ENCODE data around the gene LHFPL3.
"Not testable (repeated sequence)": the region's sequence is repeated elsewhere in the genome, so short reads cannot be mapped to it uniquely, and the experiment has no call there.

Gene LHFPL3

GRCh38 chr7:104906556-104906955, 578.2 kb downstream of the LHFPL3 start:
- DNase-seq: no peak

GRCh38 chr7:104908636-104909035, 580.2 kb downstream of the LHFPL3 start:
- no peak for DNase-seq

- no peak for DNase-seq
Observed at GRCh38 chr7:104909096-104909495, 580.7 kb downstream of the LHFPL3 start.

DNA sequence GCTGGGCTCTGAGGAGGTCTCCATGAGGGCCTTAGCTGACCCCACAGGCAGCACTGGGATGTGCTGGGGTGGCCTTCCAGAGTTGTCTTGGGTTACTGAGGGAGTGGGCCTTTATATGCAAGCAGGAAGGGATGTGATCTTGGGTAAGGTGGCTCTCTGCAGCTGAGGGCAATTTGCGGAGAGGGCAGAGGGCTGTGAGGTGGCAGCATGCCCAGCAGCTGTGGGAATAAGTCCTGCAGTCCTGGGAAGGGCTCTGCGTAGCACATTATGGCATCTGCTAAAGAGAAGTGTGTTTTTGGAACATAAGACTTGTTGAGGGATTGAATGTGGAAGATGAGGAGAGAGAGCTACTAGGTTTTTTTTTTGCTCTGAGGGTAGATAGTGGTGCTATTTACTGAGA, 586.0 kb downstream of the LHFPL3 start:
- peak; percentile 54 for DNase-seq

GRCh38 chr7:104921596-104921995, 593.2 kb downstream of the LHFPL3 start:
- DNase-seq: no peak

DNA sequence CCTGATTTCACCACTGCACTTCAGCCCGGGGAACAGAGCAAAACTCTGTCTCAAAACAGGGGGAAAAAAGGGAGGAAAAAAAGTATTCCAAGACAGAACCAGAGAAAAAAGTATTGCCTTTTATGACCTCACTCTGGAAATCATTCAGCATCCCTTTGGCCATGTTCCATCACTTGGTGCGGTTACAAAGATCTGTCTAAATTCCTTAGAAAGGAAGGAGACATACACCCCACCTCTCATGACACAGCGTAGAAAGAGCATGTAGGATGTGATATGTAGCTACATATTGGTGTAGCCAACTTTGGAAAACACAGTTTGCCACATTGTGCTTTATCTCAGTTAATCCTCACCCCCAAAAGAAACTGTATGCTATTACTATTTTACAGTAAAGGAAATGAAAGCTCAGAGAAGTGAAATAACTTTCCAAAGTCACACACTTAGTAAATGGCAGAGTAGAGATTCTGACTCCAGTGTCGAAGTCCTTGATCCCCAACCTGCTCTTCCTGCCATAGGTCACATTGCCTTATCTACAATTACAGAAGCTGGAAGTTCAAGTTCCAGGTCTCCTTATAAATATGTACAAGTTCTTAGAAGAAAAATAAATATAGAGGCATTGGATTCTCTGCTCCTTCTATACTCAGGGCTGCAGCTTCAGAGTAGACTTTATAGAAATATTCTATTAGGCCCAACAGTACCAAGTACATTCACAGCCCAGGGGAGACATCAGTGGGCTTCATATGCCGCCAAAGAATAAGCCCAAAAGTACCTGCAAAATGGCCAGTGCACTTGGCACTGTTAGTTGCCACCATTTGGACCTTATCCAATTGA, 594.0 kb downstream of the LHFPL3 start:
- no peak for DNase-seq

DNA sequence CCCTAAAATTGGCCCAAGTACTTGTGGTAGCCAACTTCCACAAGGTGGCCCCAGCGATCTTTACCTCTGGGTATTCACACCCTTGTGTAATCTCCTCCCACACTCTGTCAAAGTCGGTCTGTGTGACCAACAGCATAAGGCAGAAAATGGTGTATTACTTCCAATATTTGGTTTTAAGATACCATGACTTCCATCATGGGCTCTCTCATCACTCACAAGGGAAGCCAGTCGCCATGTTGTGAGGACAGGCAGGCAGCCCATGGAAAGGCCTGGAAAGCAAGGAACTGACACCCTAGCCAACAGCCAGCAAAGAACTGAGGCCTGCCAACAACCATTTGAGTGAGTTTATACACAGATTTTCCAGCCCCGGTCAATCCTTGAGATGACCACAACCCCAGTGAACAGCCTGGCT, 594.6 kb downstream of the LHFPL3 start:
- DNase-seq: peak; percentile 55

DNA sequence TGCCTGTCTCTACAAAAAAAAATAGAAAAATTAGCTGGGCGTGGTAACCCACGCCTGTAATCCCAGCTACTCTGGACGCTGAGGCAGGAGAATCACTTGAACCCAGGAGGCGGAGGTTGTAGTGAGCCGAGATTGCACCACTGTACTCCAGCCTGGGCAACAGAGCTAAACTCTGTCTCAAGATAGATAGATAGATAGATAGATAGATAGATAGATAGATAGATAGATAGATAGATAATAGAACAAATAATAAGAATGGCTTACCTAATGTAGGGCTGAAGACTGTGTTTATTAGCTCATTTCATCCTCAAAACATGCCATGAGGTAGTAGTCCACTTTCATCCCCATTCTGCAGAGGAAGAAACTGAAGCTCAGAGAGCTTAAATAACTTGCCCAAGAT, 597.8 kb downstream of the LHFPL3 start:
- DNase-seq: not testable (repeated sequence)

DNA sequence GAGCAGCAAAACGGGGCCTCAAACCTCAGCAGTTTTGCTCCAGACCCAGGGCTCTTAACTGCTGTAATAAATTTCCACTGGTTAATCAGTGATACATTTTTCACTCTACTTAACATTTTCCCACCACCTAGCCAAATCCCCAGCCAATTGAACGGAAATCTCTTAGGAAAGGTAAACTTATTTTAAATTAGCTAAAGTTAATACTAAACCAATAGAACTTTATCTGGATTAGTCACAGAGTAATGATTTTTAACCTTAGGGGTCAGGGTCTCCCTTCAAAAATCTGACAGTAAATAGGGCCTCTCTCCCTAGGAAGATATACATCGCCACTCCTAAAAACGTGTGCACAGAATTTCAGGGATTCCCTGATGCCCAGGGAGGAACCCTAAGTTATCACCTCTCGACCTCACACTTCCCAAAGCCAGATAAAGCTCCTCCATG, 598.2 kb downstream of the LHFPL3 start:
- no peak for DNase-seq

DNA sequence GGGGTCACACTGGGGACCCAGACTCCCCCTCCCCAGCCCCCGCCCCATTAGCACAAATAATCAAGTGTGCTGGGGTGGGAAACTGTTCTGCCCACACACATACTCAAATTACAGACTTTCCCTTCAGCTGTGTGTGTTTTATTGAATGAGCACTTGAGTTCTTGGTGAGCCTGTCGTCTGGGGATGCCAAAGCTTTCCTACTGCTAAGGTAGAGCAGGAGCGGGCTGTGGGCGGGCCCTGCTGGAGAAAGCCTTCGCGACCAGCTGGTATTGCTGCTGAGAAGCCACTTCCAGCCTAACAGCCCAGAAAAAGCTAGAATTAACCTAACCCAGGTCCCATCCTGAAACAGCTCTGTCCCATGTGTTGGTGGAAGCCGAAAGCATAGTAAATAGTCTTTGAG, 598.7 kb downstream of the LHFPL3 start:
- no peak for DNase-seq

DNA sequence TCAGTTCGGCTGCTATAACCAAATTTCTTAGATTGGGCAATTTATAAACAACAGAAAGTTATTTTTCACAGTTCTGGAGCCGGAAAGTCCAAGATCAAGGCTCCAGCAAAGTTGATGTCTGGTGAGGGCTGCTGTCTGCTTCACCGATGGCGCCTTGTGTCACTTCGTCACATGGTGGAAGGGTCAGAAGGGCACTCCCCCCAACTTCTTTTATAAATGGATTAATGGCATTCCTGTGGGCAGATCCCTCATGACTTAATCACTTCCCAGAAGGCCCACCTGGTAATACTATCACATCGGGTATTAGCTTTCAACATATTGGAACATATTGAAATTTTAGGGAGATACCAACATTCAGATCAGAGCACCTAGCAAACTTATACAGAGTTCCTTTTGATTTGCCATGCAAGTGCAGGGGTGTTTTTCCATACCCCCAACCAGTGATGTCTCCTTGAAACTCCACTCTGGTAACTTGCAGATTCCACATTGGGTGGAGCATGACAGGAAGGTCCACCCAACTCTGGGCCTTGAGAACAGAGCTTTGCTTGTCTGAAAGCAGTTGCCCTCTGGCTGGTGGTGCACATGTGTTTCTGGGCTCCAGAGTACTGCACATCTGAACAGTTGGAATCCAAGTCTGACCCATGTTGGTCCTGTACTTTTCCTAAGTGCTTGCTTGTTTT, 600.5 kb downstream of the LHFPL3 start:
- DNase-seq: no peak

GRCh38 chr7:104929921-104930320, 601.5 kb downstream of the LHFPL3 start:
- no peak for DNase-seq

- DNase-seq: no peak
Observed at GRCh38 chr7:104931181-104931781, 602.9 kb downstream of the LHFPL3 start.

DNA sequence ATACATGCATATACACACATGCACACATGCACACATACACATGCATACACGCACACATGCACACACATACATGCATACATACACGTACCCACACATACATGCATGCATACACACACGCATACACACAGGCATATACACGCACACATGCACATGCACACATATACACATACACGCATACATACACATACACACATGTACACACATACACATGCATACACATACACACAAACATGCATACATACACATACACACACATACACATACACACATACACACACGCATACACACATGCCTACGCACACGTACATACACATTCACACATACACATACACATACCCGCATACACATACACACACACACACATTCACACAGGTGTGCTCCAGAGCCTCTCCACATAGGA, 604.6 kb downstream of the LHFPL3 start:
- DNase-seq: no peak

DNA sequence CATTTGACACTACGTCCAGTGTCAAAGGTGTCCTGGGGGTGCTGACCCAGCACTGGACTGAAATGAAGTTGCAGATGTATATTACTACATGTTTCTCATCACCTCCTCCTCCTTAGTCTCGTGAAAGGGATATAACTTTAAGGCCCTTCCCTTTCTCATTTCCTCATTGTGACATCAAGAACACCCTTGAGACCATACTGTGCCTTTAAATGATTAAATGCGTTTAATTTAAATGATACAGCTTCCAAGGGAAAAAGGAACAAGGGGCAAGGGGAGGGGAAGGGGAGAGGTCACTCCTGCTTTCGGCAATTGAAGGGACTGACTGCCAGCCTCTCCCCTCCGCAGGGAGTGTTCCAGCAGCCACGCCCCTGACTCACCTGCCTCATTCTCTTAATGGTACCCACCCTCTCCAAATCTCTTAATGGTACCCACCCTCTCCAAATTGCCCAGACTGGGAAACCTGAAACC, 605.2 kb downstream of the LHFPL3 start:
- no peak for DNase-seq

DNA sequence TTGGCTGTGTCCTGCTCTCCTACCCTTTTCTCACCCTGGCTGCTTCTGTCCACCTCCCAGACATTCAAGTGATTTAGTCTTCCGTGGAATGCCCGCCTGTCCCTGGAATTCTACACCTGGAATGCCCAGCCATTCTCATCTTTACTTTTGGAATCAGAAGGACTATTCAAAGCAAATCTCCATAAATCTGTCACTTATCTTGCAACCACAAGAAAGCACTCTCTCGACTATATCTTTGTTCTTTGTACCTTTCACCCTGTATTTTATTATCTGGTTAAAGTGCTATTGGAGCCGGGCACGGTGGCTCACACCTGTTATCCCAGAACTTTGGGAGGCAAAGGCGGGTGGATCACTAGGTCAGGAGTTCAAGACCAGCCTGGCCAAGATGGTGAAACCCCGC, 606.3 kb downstream of the LHFPL3 start:
- no peak for DNase-seq

DNA sequence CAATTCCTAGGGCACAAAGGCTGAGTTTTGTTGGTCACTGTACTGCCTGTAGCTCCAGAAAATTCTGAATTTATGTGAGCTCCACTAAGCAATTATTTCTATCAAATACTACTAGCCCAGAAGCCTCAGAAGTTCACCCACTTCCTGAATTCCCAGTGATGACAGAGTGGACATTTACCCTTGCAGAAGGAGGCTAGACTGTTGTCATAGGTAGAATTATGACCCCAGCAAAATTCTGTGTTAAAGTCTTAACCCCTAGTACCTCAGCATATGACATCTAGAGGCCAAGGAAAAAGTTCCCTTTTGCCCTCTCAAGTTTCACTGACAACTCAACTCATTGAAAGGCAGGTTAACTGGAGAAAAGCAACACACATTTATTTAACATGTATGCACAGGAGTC, 606.9 kb downstream of the LHFPL3 start:
- no peak for DNase-seq

- DNase-seq: no peak
Observed at GRCh38 chr7:104936546-104936945, 608.1 kb downstream of the LHFPL3 start.

- DNase-seq: not testable (repeated sequence)
Observed at GRCh38 chr7:104937489-104937888, 609.1 kb downstream of the LHFPL3 start.

- no peak for DNase-seq
Observed at GRCh38 chr7:104938741-104939390, 610.5 kb downstream of the LHFPL3 start.

DNA sequence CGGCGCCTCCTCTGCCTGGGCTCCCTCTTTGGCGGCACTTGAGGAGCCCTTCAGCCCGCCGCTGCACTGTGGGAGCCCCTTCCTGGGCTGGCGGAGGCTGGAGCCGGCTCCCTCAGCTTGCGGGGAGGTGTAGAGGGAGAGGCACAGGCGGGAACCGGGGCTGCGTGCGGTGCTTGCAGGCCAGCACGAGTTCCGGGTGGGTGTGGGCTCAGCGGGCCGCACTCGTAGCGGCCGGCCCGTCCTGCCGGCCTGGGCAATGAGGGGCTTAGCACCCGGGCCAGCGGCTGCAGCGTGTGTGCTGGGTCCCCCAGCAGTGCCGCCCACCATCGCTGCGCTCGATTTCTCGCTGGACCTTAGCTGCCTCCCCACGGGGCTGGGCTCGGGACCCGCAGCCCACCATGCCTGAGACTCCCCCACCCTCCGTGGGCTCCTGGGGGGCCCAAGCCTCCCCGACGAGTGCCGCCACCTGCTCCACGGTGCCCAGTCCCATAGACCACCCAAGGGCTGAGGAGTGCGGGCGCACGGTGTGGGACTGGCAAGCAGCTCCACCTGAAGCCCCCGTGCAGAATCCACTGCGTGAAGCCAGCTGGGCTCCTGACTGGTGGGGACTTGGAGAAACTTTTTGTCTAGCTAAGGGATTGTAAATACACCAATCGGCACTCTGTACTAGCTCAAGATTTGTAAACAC, 611.8 kb downstream of the LHFPL3 start:
- no peak for DNase-seq

GRCh38 chr7:104943502-104944343, 615.3 kb downstream of the LHFPL3 start:
- no peak for DNase-seq

Measured in right forelimb (tissue), 1 donor.